Upper lobe of left lung (tissue), 4 donors: Measurements from ENCODE around the gene FKBP5.

ENCODE experiments used
- CTCF ChIP-seq, 6 experiments: fragments of 450-650 bp in 4 of 6; fragments of 200-600 bp in 2 of 6; sonication (generic) in 2 of 6; IDR thresholded peaks; one replicate each; pipeline ENCODE4 v1.5.1; 2016 to 2019; ENCODE audit warnings: antibody characterized with exemption in 6 of 6
- POLR2A ChIP-seq, 4 donors: fragments of 450-650 bp; IDR thresholded peaks; one replicate each; pipeline ENCODE4 v1.5.1; 2016 to 2017; ENCODE audit warnings: antibody characterized with exemption in 4 of 4, mild to moderate bottlenecking in 2 of 4
- POLR2AphosphoS5 ChIP-seq, 2 donors: sonication (generic); formaldehyde crosslinking; IDR thresholded peaks; one replicate each; pipeline ENCODE4 v1.5.1; 2017; ENCODE audit warnings: antibody characterized with exemption in 2 of 2

DNA sequence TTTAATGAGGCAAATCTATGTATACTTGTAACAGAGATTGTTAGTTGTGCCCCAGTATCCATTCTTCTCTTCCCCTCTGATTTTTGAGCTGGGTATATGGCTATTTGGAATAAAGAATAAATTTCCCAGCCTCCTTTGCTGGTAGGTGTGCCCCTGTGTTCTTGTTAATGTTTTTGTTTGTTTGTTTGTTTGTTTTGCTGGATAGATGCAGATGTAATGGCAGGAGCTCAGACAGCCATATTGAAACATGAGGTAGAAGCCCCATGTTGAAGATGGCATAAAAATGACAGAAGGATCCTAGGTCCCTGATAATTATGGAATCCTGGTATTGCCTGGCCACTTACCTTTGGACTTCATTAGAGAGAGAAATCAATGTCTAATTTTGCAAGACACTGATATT lies 19.9 kb upstream of the FKBP5 start:
- TF ChIP-seq POLR2A (IDR thresholded peaks at IDR 0.05) (no peak), CTCF (IDR thresholded peaks at IDR 0.05) (no peak), POLR2AphosphoS5 (IDR thresholded peaks at IDR 0.05) (no peak)
